Uterus (tissue), 4 donors: ENCODE measurements around the gene SFTPB. TPM values are rescaled to one million over a fixed set of nuclear protein-coding genes. Genes with fewer than 3 reads are reported as not detected.

Source experiments
- DNase-seq, 2 donors: peaks; one replicate each; pipeline ENCODE4 v3.0.0-alpha.2; 2019 to 2020
- H3K27ac ChIP-seq, 2 donors: fragments of 200-600 bp; sonication (generic); 1 replicate in 1 of 2; 2 replicates in 1 of 2; pipeline ENCODE4 v1.5.1; 2016 to 2018
- H3K27me3 ChIP-seq, 2 donors: fragments of 200-600 bp; sonication (generic); one replicate each; pipeline ENCODE4 v1.5.1; 2018 to 2019; ENCODE audit warnings: control low read depth in 1 of 2
- H3K36me3 ChIP-seq, 2 donors: fragments of 200-600 bp; sonication (generic); one replicate each; pipeline ENCODE4 v1.5.1; 2019; ENCODE audit warnings: control low read depth in 1 of 2
- H3K4me1 ChIP-seq, 2 donors: fragments of 200-600 bp; sonication (generic); one replicate each; pipeline ENCODE4 v1.5.1; 2018 to 2019; ENCODE audit warnings: control low read depth in 1 of 2
- H3K4me3 ChIP-seq, 2 donors: fragments of 200-600 bp; sonication (generic); 1 replicate in 1 of 2; 2 replicates in 1 of 2; pipeline ENCODE4 v1.5.1; 2018 to 2019; ENCODE audit warnings: mild to moderate bottlenecking in 1 of 2
- H3K9me3 ChIP-seq, 2 donors: fragments of 200-600 bp; sonication (generic); one replicate each; pipeline ENCODE4 v1.5.1; 2019; ENCODE audit warnings: control low read depth in 1 of 2
- CTCF ChIP-seq, 4 experiments: fragments of 200-600 bp in 2 of 4; fragments of 450-650 bp in 2 of 4; sonication (generic) in 2 of 4; IDR thresholded peaks; one replicate each; pipeline ENCODE4 v1.5.1; 2016 to 2019; ENCODE audit warnings: antibody characterized with exemption in 4 of 4, mild to moderate bottlenecking in 2 of 4, moderate library complexity in 1 of 4
- POLR2A ChIP-seq, 2 donors: fragments of 450-650 bp; IDR thresholded peaks; one replicate each; pipeline ENCODE4 v1.6.1; 2016; ENCODE audit warnings: antibody characterized with exemption in 2 of 2, mild to moderate bottlenecking in 1 of 2, moderate library complexity in 1 of 2
- intact Hi-C: fragments of 100-400 bp; cut with DNase I; formaldehyde crosslinking; loops from one replicate; pipeline ENCODE4 v1.15.1; 2023; ENCODE audit warnings: low total_unique reads
- total RNA-seq, 4 donors: library from RNA; depleted of rRNA in 3 of 4; stranded (reverse); fragments of >200 nt in 3 of 4; gene quantifications; one replicate each; pipeline versions ENCODE4 v1.1.0 to v1.2.4, GENCODE V29; 2014 to 2023
- donor health status: DM: yes; HTN: yes; CAD: no.

The SFTPB gene
- total RNA-seq, 4 donors from 2014 or later, result 1.4 TPM; not detected in 3

GRCh38 chr2:85611705-85612587 lies 56.1 kb downstream of the SFTPB start, which contains the start of gene C2orf68:
Gene C2orf68 (minus strand): TSS chr2:85612066. CDS start chr2:85611984, 82 bp downstream.
- intact Hi-C loops, result no loop called here
- Histone ChIP-seq H3K27me3 (no peaks in the 10 kb centered on the region), H3K9me3 (no peaks in the 10 kb centered on the region), H3K4me1 (peaks cover 0 to 5% of the 10 kb centered on the region in 2 donors), H3K36me3 (no peaks in the 10 kb centered on the region), H3K27ac (peak within 1 kb of the TSS; percentile 75 to 86), H3K4me3 (peak within 1 kb of the TSS; percentile 62 to 97)
- TF ChIP-seq CTCF (IDR thresholded peaks at IDR 0.05) (no peak), POLR2A (IDR thresholded peaks at IDR 0.05) (peak in 1 of 2 donors; percentile 74)
- DNase-seq, result peak; percentile 87 to 89

GRCh38 chr2:85611217-85611704 lies 56.7 kb downstream of the SFTPB start:
- Histone ChIP-seq H3K27ac (peak overlapping the region; percentile 75 to 86), H3K36me3 (no peaks in the 10 kb centered on the region), H3K4me3 (peak overlapping the region; percentile 62 to 97), H3K27me3 (no peaks in the 10 kb centered on the region), H3K9me3 (no peaks in the 10 kb centered on the region), H3K4me1 (peaks cover 0 to 3% of the 10 kb centered on the region in 2 donors)
- DNase-seq, result no peak
- TF ChIP-seq CTCF (IDR thresholded peaks at IDR 0.05) (no peak), POLR2A (IDR thresholded peaks at IDR 0.05) (no peak)
- intact Hi-C loops, result no loop called here

Other genes with a start within 250 kb of the SFTPB start
- not detected for gene SH2D6, start 249.5 kb downstream of the SFTPB start, total RNA-seq
- gene MAT2A, start 129.0 kb downstream of the SFTPB start, total RNA-seq, result 100 to 1,000 TPM in 3 of 4 donors, 10 to 100 TPM in 1; 77.1 to 249 (median 108) TPM
- 10 to 100 TPM; 14.1 to 54.1 (median 37.9) TPM for gene GGCX, start 106.7 kb downstream of the SFTPB start, total RNA-seq
- gene VAMP8, start 90.6 kb downstream of the SFTPB start, total RNA-seq, result 10 to 100 TPM in 1 of 4 donors, 1 to 10 TPM in 2, not detected in 1; 1.3 to 12.3 (median 5.2) TPM
- gene VAMP5, start 83.8 kb downstream of the SFTPB start, total RNA-seq, result 100 to 1,000 TPM in 2 of 4 donors, 10 to 100 TPM in 2; 25.6 to 197 (median 99.5) TPM
- gene RNF181, start 72.5 kb downstream of the SFTPB start, total RNA-seq, result 100 to 1,000 TPM in 2 of 4 donors, 10 to 100 TPM in 2; 53.0 to 362 (median 175) TPM
- gene TMEM150A, start 65.5 kb downstream of the SFTPB start, total RNA-seq, result 10 to 100 TPM in 1 of 4 donors, 1 to 10 TPM in 2, not detected in 1; 2.6 to 24.1 (median 7.8) TPM
- 10 to 100 TPM; 19.0 to 44.8 (median 28.2) TPM for gene C2orf68, start 56.1 kb downstream of the SFTPB start, total RNA-seq
- 100 to 1,000 TPM in 2 of 4 donors, 10 to 100 TPM in 2; 38.6 to 215 (median 106) TPM for gene USP39, start 52.0 kb downstream of the SFTPB start, total RNA-seq
- 1 to 10 TPM in 2 of 4 donors, under 1 TPM in 1, not detected in 1; 0.48 to 5.9 (median 4.8) TPM for gene GNLY, start 26.2 kb upstream of the SFTPB start, total RNA-seq
- gene ATOH8, start 85.8 kb upstream of the SFTPB start, total RNA-seq, result 10 to 100 TPM; 13.2 to 83.0 (median 45.3) TPM
- 10 to 100 TPM; 12.3 to 52.9 (median 32.9) TPM for gene ST3GAL5, start 220.8 kb upstream of the SFTPB start, total RNA-seq